Thyroid gland (tissue), 4 donors: ENCODE data around the gene ELL2. TPM values are rescaled to one million over a fixed set of nuclear protein-coding genes. Genes with fewer than 3 reads are reported as not detected.
A peak's percentile ranks its signal among the peaks of the same experiment; 100 is the strongest.

Experiments used
- DNase-seq, 2 donors: peaks; one replicate each; pipeline ENCODE4 v3.0.0-alpha.2; 2019
- H3K27ac ChIP-seq, 3 donors: fragments of 200-600 bp; sonication (generic); 1 replicate in 2 of 3; 2 replicates in 1 of 3; pipeline ENCODE4 v1.5.1; 2016 to 2019; ENCODE audit warnings: mild to moderate bottlenecking in 1 of 3, moderate library complexity in 1 of 3
- H3K27me3 ChIP-seq: fragments of 200-600 bp; sonication (generic); one replicate; pipeline ENCODE4 v1.5.1; 2019
- H3K36me3 ChIP-seq, 2 donors: fragments of 200-600 bp; sonication (generic); one replicate each; pipeline ENCODE4 v1.5.1; 2016 to 2019
- H3K4me1 ChIP-seq, 2 donors: fragments of 200-600 bp; sonication (generic); one replicate each; pipeline ENCODE4 v1.5.1; 2017 to 2019
- H3K4me3 ChIP-seq, 3 donors: fragments of 200-600 bp; sonication (generic); replicated peaks in 1 of 3; 1 replicate in 2 of 3; 2 replicates in 1 of 3; pipeline ENCODE4 v1.5.1; 2016; ENCODE audit warnings: mild to moderate bottlenecking in 1 of 3
- H3K9me3 ChIP-seq: fragments of 200-600 bp; sonication (generic); one replicate; pipeline ENCODE4 v1.5.1; 2017
- POLR2A ChIP-seq, 2 donors: fragments of 450-650 bp; IDR thresholded peaks; one replicate each; pipeline ENCODE4 v1.6.1; 2017; ENCODE audit warnings: antibody characterized with exemption in 2 of 2, mild to moderate bottlenecking in 2 of 2, moderate library complexity in 1 of 2
- WGBS, 2 donors: methylation state at CpG; one replicate each; pipeline ENCODE4 v1.1.5; 2017; 5-methylcytosine and 5-hydroxymethylcytosine counted together
- intact Hi-C: fragments of 100-400 bp; cut with DNase I; formaldehyde crosslinking; loops from one replicate; pipeline ENCODE4 v1.15.1; 2023
- total RNA-seq, 4 donors: library from RNA; depleted of rRNA; stranded (reverse); fragments of >200 nt; gene quantifications; one replicate each; pipeline ENCODE4 v1.2.3, GENCODE V29; 2016
- TF ChIP-seq, protein P1 (sequence below), 6 experiments: fragments of 200-600 bp in 3 of 6; fragments of 450-650 bp in 3 of 6; sonication (generic) in 3 of 6; IDR thresholded peaks; one replicate each; pipeline ENCODE4 v1.5.1; 2016 to 2019; ENCODE audit warnings: antibody characterized with exemption in 6 of 6, mild to moderate bottlenecking in 2 of 6, inconsistent platforms in 1 of 6, moderate library complexity in 1 of 6

ELL2 gene
- total RNA-seq, 4 donors from 2014 or later = 56.1 to 80.2 (median 69.6) TPM

DNA sequence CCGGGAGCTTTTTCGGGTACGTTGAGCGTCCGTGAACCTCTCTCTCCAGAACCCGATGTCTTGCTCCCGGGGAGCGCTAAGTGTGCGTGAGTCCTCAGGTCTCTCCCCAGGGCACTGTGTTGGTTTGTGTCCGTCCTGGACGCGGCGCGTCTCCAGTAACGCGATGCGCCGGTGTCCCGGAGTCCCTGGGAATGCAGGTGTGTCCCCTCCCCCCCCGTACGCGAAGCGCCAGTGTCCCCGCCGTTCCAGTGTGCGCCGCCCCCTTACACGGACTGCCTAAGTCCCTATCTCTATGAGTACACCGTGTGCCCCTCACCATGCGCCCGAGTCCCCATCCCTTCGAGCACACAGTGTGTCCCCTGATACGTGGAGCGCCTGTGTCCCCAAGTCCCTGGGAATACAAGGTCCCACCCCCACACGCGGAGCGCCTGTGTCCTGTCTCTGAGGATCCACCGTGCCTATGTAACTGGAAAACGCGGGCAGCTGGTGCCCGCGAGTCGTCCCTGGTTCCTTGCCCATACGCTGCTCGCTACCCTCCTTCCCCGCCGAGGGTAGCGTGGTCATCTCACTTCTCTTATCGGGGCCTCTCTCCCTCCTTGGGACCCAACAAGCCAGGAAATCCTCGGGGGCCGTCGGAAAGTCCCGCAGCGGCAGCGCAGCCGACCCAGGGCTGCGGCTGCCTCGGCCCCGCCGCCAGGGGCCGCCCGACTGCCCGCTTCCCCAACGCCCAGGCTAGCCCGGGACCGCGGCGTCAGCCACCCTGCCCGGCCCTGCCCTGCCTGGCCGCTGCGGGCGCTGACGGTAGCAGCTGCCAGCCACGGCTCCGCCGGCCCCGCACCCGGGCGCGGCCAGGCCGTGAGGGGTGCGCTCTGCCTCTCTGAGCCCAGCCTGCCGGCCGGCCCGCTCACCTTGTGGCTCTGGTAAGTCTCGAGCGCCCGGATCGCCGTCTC, 709 bp downstream of the ELL2 start:
- TF ChIP-seq POLR2A (IDR thresholded peaks at IDR 0.05) = peak in 1 of 2 donors; percentile 13
- TF ChIP-seq, protein P1, sequence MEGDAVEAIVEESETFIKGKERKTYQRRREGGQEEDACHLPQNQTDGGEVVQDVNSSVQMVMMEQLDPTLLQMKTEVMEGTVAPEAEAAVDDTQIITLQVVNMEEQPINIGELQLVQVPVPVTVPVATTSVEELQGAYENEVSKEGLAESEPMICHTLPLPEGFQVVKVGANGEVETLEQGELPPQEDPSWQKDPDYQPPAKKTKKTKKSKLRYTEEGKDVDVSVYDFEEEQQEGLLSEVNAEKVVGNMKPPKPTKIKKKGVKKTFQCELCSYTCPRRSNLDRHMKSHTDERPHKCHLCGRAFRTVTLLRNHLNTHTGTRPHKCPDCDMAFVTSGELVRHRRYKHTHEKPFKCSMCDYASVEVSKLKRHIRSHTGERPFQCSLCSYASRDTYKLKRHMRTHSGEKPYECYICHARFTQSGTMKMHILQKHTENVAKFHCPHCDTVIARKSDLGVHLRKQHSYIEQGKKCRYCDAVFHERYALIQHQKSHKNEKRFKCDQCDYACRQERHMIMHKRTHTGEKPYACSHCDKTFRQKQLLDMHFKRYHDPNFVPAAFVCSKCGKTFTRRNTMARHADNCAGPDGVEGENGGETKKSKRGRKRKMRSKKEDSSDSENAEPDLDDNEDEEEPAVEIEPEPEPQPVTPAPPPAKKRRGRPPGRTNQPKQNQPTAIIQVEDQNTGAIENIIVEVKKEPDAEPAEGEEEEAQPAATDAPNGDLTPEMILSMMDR (IDR thresholded peaks at IDR 0.05) = peak; percentile 12 to 90 (median 71)
- Histone ChIP-seq H3K27me3 (no peaks in the 10 kb centered on the region), H3K9me3 (no peaks in the 10 kb centered on the region), H3K36me3 (no peaks in the 10 kb centered on the region), H3K4me1 (peaks cover 36 to 38% of the 10 kb centered on the region in 2 donors), H3K4me3 (peak overlapping the region; percentile 57 to 92 (median 90)), H3K27ac (peak overlapping the region; percentile 99 to 100 (median 99))
- DNase-seq = peak; percentile 83 to 84
- WGBS, 2 donors = 0 to 1% methylated on average over 24 to 37 of the region's 90 CpGs
- intact Hi-C loops = loop anchor here (10.0 kb wide), 1 partner anchor 374 kb away; no protein-coding TSS in a partner anchor

DNA sequence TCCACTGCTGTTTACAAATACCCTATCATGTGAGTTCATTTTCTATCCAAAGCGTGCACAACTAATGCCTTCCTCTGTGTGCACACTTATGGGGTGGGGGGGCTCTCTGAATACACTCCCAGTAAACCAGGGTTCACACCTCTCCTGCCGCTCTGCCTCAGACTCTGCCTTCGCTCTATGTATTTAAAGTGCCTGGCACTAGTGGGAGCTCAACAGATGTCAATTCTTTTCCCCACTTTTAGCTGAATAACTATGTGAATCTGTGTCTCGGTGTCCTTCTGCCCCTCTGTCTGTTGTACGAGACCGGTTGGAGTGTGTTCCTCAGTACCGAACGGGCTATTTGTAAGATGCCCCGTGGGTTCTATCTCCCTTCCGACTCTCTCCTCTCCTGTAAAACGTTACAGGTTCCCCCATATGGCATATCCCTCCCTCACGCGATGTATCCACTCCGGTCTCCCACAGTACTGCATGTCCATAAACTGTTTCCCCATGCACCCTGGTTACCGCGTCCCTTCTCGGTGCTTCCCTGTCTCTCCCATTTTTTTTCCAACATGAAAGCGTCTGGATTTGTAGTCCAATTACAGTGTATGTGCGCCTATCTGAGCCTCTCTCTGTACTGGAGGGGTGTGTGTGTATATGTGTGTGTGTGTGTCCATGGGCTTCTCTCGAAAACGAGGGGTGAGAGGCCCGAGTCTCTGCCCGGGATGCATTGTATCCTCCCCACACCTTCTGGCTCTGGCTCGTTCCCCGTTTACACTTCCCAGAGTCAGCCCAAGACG, 1.6 kb downstream of the ELL2 start:
- H3K4me1 ChIP-seq = peaks cover 44 to 46% of the 10 kb centered on the region in 2 donors
- no peaks in the 10 kb centered on the region for H3K36me3 ChIP-seq
- intact Hi-C loops = loop anchor here (10.0 kb wide), 1 partner anchor 375 kb away; no protein-coding TSS in a partner anchor
- no peaks in the 10 kb centered on the region for H3K9me3 ChIP-seq
- H3K27me3 ChIP-seq = no peaks in the 10 kb centered on the region
- peak overlapping the region; percentile 99 to 100 (median 99) for H3K27ac ChIP-seq
- peak overlapping the region; percentile 57 to 92 (median 90) for H3K4me3 ChIP-seq
- WGBS, 2 donors = 10 to 16% methylated on average over 25 to 26 of the region's 26 CpGs
- TF ChIP-seq POLR2A (IDR thresholded peaks at IDR 0.05) = no peak
- TF ChIP-seq, protein P1 (IDR thresholded peaks at IDR 0.05) = no peak
- DNase-seq = peak in 1 of 2 donors; percentile 9

DNA sequence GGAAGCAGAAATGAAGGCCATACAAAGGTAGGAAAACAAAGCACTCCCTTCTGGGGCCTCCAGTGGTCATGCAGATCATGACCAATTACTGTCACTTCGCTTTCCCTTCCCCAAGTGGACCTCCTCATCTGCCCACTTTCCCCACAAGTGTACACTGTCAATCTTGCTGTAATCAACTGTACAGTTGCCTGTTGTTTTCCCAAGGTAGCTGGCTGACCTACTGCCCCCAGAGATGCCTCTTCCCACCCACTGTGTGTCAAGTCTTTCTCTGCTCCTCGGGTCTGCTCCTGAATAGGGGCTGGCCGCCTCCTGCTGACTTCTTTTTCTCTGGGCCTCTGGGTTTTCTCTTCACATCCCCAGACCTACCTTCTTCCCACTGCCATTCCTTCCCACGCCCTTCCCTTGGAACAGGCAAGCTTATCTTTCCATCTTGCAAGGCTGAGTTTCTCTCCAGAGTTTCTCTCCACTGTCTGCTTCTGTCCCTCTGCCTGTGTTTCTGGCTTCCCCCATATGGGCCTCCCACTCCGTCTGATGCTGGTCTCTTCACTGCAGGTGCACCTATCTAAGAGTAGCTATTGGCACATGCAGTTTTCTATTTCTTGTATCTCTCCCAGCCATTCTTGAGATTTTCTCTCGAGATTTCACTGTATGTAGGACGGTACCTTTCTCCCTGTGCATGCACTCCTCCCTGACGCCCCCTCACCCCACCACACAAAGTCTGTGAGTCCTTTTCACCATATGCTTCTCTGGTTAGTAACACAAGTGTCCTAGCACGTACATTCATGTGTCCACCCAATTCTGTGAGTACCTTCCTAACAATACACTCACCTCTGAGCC, 2.4 kb downstream of the ELL2 start:
- no peaks in the 10 kb centered on the region for H3K27me3 ChIP-seq
- H3K27ac ChIP-seq = peak overlapping the region in 2 of 3 donors; percentile 99 to 100
- peak overlapping the region; percentile 57 to 92 (median 90) for H3K4me3 ChIP-seq
- peaks cover 44 to 49% of the 10 kb centered on the region in 2 donors for H3K4me1 ChIP-seq
- intact Hi-C loops = no loop called here
- WGBS, 2 donors = 59 to 64% methylated on average over 9 of the region's 9 CpGs
- TF ChIP-seq, protein P1 (IDR thresholded peaks at IDR 0.05) = no peak
- no peak for TF ChIP-seq POLR2A (IDR thresholded peaks at IDR 0.05)
- no peak for DNase-seq
- H3K36me3 ChIP-seq = no peaks in the 10 kb centered on the region
- no peaks in the 10 kb centered on the region for H3K9me3 ChIP-seq

DNA sequence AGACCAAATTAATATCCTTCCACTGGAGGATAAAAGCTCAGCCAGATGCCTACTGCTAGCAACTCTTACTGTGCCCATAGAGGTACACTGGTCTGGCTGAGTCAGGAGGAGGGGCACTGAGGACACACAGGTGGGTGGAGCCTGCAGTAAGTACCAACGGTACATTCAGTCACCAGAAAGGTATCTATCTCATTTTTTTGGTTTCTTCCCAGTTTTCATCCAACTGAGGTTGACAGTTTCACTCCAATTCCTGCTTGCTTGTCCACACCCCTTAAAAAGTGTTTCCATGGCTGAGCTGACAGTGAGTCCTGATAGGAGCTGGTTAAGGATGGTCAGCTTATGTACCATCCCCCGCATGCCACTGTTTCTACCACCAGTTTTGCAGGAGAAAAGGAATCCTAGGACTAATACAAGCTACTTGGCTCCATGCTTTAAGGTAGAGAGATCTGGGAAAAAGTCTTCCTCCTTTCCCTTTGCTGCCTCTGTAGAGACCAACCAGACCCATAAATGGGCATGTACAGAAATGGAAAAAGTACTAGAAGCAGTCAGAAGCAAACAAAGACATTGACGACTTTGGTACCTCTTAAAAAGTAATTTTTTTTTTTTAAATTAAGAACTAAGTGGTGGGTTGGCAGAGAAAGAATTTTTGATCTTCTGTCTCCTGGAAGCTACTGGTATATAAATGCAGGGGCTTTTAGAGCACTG, 3.2 kb downstream of the ELL2 start:
- Histone ChIP-seq H3K4me3 (peak overlapping the region in 1 of 3 donors; percentile 92), H3K4me1 (peaks cover 50 to 52% of the 10 kb centered on the region in 2 donors), H3K36me3 (no peaks in the 10 kb centered on the region), H3K27ac (no peak overlapping the region), H3K27me3 (no peaks in the 10 kb centered on the region), H3K9me3 (no peaks in the 10 kb centered on the region)
- TF ChIP-seq, protein P1 (IDR thresholded peaks at IDR 0.05) = no peak
- TF ChIP-seq POLR2A (IDR thresholded peaks at IDR 0.05) = no peak
- peak in 1 of 2 donors; percentile 8 for DNase-seq
- WGBS, 2 donors = 70 to 86% methylated on average over 3 of the region's 3 CpGs
- intact Hi-C loops = no loop called here
